K562 (cell line): Measurements from ENCODE around the gene ST7. TPM values are rescaled to one million over a fixed set of nuclear protein-coding genes. Genes with fewer than 3 reads are reported as not detected.

ENCODE experiments used
- ATAC-seq: fragments of 200-7000 bp; cut with Tn5 transposase; 3 replicates; pipeline ENCODE4 v1.9.1; 2020; ENCODE audit warnings: moderate library complexity
- BruUV-seq: library from RNA; stranded (reverse); fragments of 400-500 nt; replicated peaks from 2 replicates; lab custom pipeline; 2021; lab: Mats Ljungman, UMichigan
- CTCF ChIA-PET: fragments of 300-600 bp; formaldehyde crosslinking; extraction: SDS; loops from one replicate; lab custom pipeline; 2021; ENCODE audit warnings: low intra/inter-chr PET ratio; lab: Yijun Ruan, JAX
- POLR2A ChIA-PET: fragments of 300-600, 350-650 bp; sonication (Branson Sonifier 250); formaldehyde crosslinking; extraction: SDS; loops from one replicate; lab custom pipeline; 2021; ENCODE audit warnings: antibody characterized with exemption, inconsistent platforms; lab: Yijun Ruan, JAX
- DNase-seq, 4 experiments: peaks; one replicate each; pipeline versions ENCODE4 v3.0.0 to v3.0.0-alpha.2; 2011 to 2018; ENCODE audit warnings: low spot score in 3 of 4, mixed read lengths in 3 of 4; ENCODE audit errors: extremely low read depth in 1 of 4
- FAIRE-seq: peaks from 2 replicates; lab custom pipeline; 2011; peaks lifted over from hg19 to GRCh38; lab: Jason Lieb, UNC
- H2AFZ ChIP-seq: 2 replicates; pipeline ENCODE4 v1.6.0; 2011; ENCODE audit warnings: low read depth, low read length, control low read depth, inconsistent platforms
- H3K27ac ChIP-seq: fragments of 200-600 bp; 3 replicates; pipeline ENCODE4 v1.8.0; 2011; ENCODE audit warnings: low read depth, mild to moderate bottlenecking, control low read depth, inconsistent platforms, low read length, moderate library complexity, mixed read lengths; ENCODE audit errors: extremely low read depth
- H3K27me3 ChIP-seq, 2 experiments: fragments of 300-600 bp in 1 of 2; 2 replicates in 1 of 2; 3 replicates in 1 of 2; pipeline versions ENCODE4 v1.6.0 to v1.8.0; 2011; ENCODE audit warnings: inconsistent platforms in 2 of 2, low read length in 2 of 2, mild to moderate bottlenecking in 1 of 2, mixed read lengths in 1 of 2, moderate library complexity in 1 of 2; ENCODE audit not compliant: control insufficient read depth in 2 of 2, insufficient read depth in 2 of 2
- H3K36me3 ChIP-seq: fragments of 300-600 bp; 3 replicates; pipeline ENCODE4 v1.8.0; 2011; ENCODE audit warnings: mild to moderate bottlenecking, low read length, inconsistent platforms; ENCODE audit not compliant: control insufficient read depth, insufficient read depth
- H3K4me1 ChIP-seq, 2 experiments: fragments of 200-600 bp in 1 of 2; replicated peaks in 1 of 2; 2 replicates in 1 of 2; 3 replicates in 1 of 2; pipeline versions ENCODE4 v1.5.1 to v1.8.0; 2011; ENCODE audit warnings: inconsistent platforms in 2 of 2, low read length in 2 of 2, mild to moderate bottlenecking in 1 of 2, mixed read lengths in 1 of 2, moderate library complexity in 1 of 2; ENCODE audit not compliant: control insufficient read depth in 2 of 2, insufficient read depth in 2 of 2
- H3K4me2 ChIP-seq: 2 replicates; pipeline ENCODE4 v1.6.1; 2011; ENCODE audit warnings: low read length, control low read depth, inconsistent platforms, mixed read lengths; ENCODE audit not compliant: insufficient read depth
- H3K4me3 ChIP-seq: fragments of 200-600 bp; sonication (generic), shearing (Covaris generic); 2 replicates; pipeline ENCODE4 v1.5.1; 2016; ENCODE audit warnings: control low read depth, inconsistent platforms
- H3K79me2 ChIP-seq: fragments of 200-600 bp; 3 replicates; pipeline ENCODE4 v1.8.0; 2011; ENCODE audit warnings: low read length, inconsistent platforms; ENCODE audit not compliant: control insufficient read depth, insufficient read depth
- H3K9ac ChIP-seq, 2 experiments: 2 replicates each; pipeline versions ENCODE4 v1.6.0 to v1.6.1; 2011; ENCODE audit warnings: low read depth in 2 of 2, low read length in 2 of 2, control low read depth in 1 of 2, inconsistent platforms in 1 of 2, mild to moderate bottlenecking in 1 of 2, mixed read lengths in 1 of 2; ENCODE audit not compliant: insufficient read depth in 1 of 2
- H3K9me1 ChIP-seq: one replicate; pipeline ENCODE4 v1.6.0; 2011; ENCODE audit warnings: inconsistent platforms, mild to moderate bottlenecking, low read length, moderate library complexity; ENCODE audit not compliant: control insufficient read depth, insufficient read depth
- H3K9me3 ChIP-seq: replicated peaks from 2 replicates; pipeline ENCODE4 v1.5.1; 2011; ENCODE audit warnings: low read depth, low read length, inconsistent platforms; ENCODE audit not compliant: control insufficient read depth, insufficient read depth
- H4K20me1 ChIP-seq: replicated peaks from 2 replicates; pipeline ENCODE4 v1.6.1; 2011; ENCODE audit warnings: low read length, inconsistent platforms, mixed read lengths; ENCODE audit not compliant: control insufficient read depth, insufficient read depth
- ADNP ChIP-seq: fragments of 200-800 bp; sonication (Bioruptor generic); IDR thresholded peaks from 2 replicates; pipeline ENCODE4 v1.6.1; 2016; ENCODE audit warnings: missing genetic modification characterization, missing compliant biosample characterization
- C11orf30 ChIP-seq: fragments of 450-650 bp; IDR thresholded peaks from 2 replicates; pipeline ENCODE4 v1.6.1; 2016; ENCODE audit warnings: low read depth, mild to moderate bottlenecking
- CBFA2T3 ChIP-seq: fragments of 450-650 bp; IDR thresholded peaks from 2 replicates; pipeline ENCODE4 v1.6.1; 2017
- CCNT2 ChIP-seq: IDR thresholded peaks from 2 replicates; pipeline ENCODE4 v1.6.1; 2011; ENCODE audit warnings: borderline replicate concordance, low read depth, mild to moderate bottlenecking, moderate library complexity, mixed read lengths, low read length; ENCODE audit not compliant: insufficient read length; ENCODE audit errors: extremely low read depth
- CTBP1 ChIP-seq: fragments of 450-650 bp; IDR thresholded peaks from 2 replicates; pipeline ENCODE4 v1.6.1; 2016; ENCODE audit warnings: borderline replicate concordance
- DPF2 ChIP-seq: fragments of 450-650 bp; IDR thresholded peaks from 2 replicates; pipeline ENCODE4 v1.6.1; 2016
- E2F5 ChIP-seq: sonication (generic); formaldehyde crosslinking; IDR thresholded peaks from 2 replicates; pipeline ENCODE4 v1.8.0; 2022; ENCODE audit warnings: mild to moderate bottlenecking, missing genetic modification reagents
- ESRRA ChIP-seq: fragments of 450-650 bp; IDR thresholded peaks from 2 replicates; pipeline ENCODE4 v1.6.1; 2014; ENCODE audit warnings: low read depth, mild to moderate bottlenecking, moderate library complexity, borderline replicate concordance
- ETV1 ChIP-seq: fragments of 450-650 bp; conservative IDR thresholded peaks from 2 replicates; pipeline ENCODE4 v1.6.1; 2016; ENCODE audit warnings: missing genetic modification characterization, control low read depth, low read depth, missing compliant biosample characterization
- GABPB1 ChIP-seq: sonication (generic); formaldehyde crosslinking; IDR thresholded peaks from 2 replicates; pipeline ENCODE4 v1.8.0; 2022; ENCODE audit warnings: mild to moderate bottlenecking, missing genetic modification reagents
- IRF1 ChIP-seq: sonication (generic); formaldehyde crosslinking; IDR thresholded peaks from 2 replicates; pipeline ENCODE4 v1.8.0; 2022; ENCODE audit warnings: missing genetic modification reagents, mild to moderate bottlenecking, borderline replicate concordance
- KDM2B ChIP-seq: fragments of 250-450 bp; sonication (Bioruptor Pico); IDR thresholded peaks from 2 replicates; pipeline ENCODE4 v1.8.0; 2021; ENCODE audit warnings: mild to moderate bottlenecking, moderate library complexity
- MAFG ChIP-seq: fragments of 450-650 bp; conservative IDR thresholded peaks from 2 replicates; pipeline ENCODE4 v1.6.1; 2016; ENCODE audit warnings: missing genetic modification characterization, missing compliant biosample characterization
- MEIS2 ChIP-seq: fragments of 450-650 bp; IDR thresholded peaks from 2 replicates; pipeline ENCODE4 v1.6.1; 2014; ENCODE audit warnings: mild to moderate bottlenecking; ENCODE audit not compliant: partially characterized antibody
- PTRF ChIP-seq: fragments of 450-650 bp; IDR thresholded peaks from 2 replicates; pipeline ENCODE4 v1.6.1; 2016; ENCODE audit warnings: mild to moderate bottlenecking, missing genetic modification characterization, missing compliant biosample characterization
- SMARCE1 ChIP-seq: fragments of 450-650 bp; IDR thresholded peaks from 2 replicates; pipeline ENCODE4 v1.7.1; 2016; ENCODE audit warnings: mild to moderate bottlenecking
- TAL1 ChIP-seq: fragments of 450-650 bp; IDR thresholded peaks from 2 replicates; pipeline ENCODE4 v1.6.1; 2016; ENCODE audit warnings: mild to moderate bottlenecking
- TCF3 ChIP-seq: sonication (generic); formaldehyde crosslinking; IDR thresholded peaks from 2 replicates; pipeline ENCODE4 v1.4.0; 2020; ENCODE audit warnings: mild to moderate bottlenecking, missing genetic modification reagents
- TCF7 ChIP-seq: sonication (generic); IDR thresholded peaks from 2 replicates; pipeline ENCODE4 v1.6.1; 2016; ENCODE audit warnings: antibody characterized with exemption, borderline replicate concordance
- TEAD4 ChIP-seq, 2 experiments: sonication (generic) in 1 of 2; formaldehyde crosslinking in 1 of 2; IDR thresholded peaks; 2 replicates each; pipeline versions ENCODE4 v1.6.1 to v1.8.0; 2012 to 2022; ENCODE audit warnings: borderline replicate concordance in 1 of 2, inconsistent platforms in 1 of 2, low read length in 1 of 2, mild to moderate bottlenecking in 1 of 2, missing genetic modification reagents in 1 of 2
- TSC22D4 ChIP-seq: fragments of 450-650 bp; IDR thresholded peaks from 2 replicates; pipeline ENCODE4 v1.6.1; 2016; ENCODE audit warnings: missing genetic modification characterization, missing biosample characterization, control low read depth
- WGBS: fragments of 100-300 bp; shearing (Covaris generic); methylation state at CpG from one replicate; pipeline ENCODE4 v1.1.6; 2016; ENCODE audit warnings: low coverage, mixed read lengths; ENCODE audit not compliant: insufficient coverage; ENCODE audit errors: missing lambda C conversion rate; 5-methylcytosine and 5-hydroxymethylcytosine counted together
- in situ Hi-C: fragments of 300-500 bp; cut with MboI; formaldehyde crosslinking; loops from 4 replicates; pipeline ENCODE4 v1.15.0; 2018; ENCODE audit warnings: inconsistent platforms, mixed read lengths
- intact Hi-C: fragments of 100-400 bp; cut with micrococcal nuclease; formaldehyde crosslinking; loops from 2 replicates; pipeline ENCODE4 v1.14.2; 2022
- polyA plus RNA-seq, 8 experiments: library from polyadenylated mRNA; depleted of rRNA in 4 of 8; stranded (reverse) in 5 of 8; unstranded in 3 of 8; fragments of >200 nt; fragmentation: Nextera tagmentation in 2 of 8; fragmentation: Illumina TruSeq in 1 of 8; extraction: Ambion mirVana in 2 of 8; extraction: Trizol in 1 of 8; gene quantifications; 2 replicates each; pipeline versions ENCODE4 v1.2.1 to v1.2.3, GENCODE V29; 2011 to 2014; ENCODE audit warnings: inconsistent platforms in 1 of 8, missing spikeins in 1 of 8
- total RNA-seq, 7 experiments: library from RNA; depleted of rRNA in 6 of 7; stranded (reverse); fragments of >200 nt in 6 of 7; fragmentation: Illumina TruSeq in 2 of 7; extraction: Trizol in 2 of 7; gene quantifications; 2 replicates each; pipeline versions ENCODE4 v1.2.1 to v1.2.3, GENCODE V29; 2011 to 2021; ENCODE audit warnings: low replicate concordance in 1 of 7

The ST7 gene
- total and polyA plus RNA-seq, 9 of the 15 experiments (the other 6 are each of a cell fraction or from before 2014, with no cell fraction given) = 23.9 to 56.3 (median 36.9) TPM

- peaks cover 1% of the 10 kb centered on the region for H3K9me1 ChIP-seq
- DNase-seq (peak in 1 of 4 experiments; percentile 62), ATAC-seq (peak; percentile 17), FAIRE-seq (no peak)
- peaks cover 84% of the 10 kb centered on the region for H3K79me2 ChIP-seq
- in situ Hi-C loops = no loop called here
- intact Hi-C loops = no loop called here
- H3K9me3 ChIP-seq = no peaks in the 10 kb centered on the region
- CTCF ChIA-PET = no interaction called here
- H3K27me3 ChIP-seq = no peaks in the 10 kb centered on the region
- no peaks in the 10 kb centered on the region; the same call in 1 of the 2 replicates for H4K20me1 ChIP-seq
- H3K4me2 ChIP-seq = peak overlapping the region; percentile 26
- WGBS = 15% methylated on average over 5 of the region's 5 CpGs
- H3K4me1 ChIP-seq = peaks cover 15 to 36% of the 10 kb centered on the region in 2 experiments; a peak in 4 of 5 replicates
- peak overlapping the region; percentile 40 for H2AFZ ChIP-seq
- peaks cover 5% of the 10 kb centered on the region; the same call in 1 of the 3 replicates for H3K36me3 ChIP-seq
- H3K9ac ChIP-seq = 0 out of 4 replicates have a peak overlapping the region, but pooled peaks of 1 of the 2 experiments have one; percentile 2
- POLR2A ChIA-PET = interaction anchor here (1.1 to 1.8 kb wide), 2 partner anchors 11 to 94 kb away, joined by 4 to 5 read pairs; no protein-coding TSS in a partner anchor
- H3K4me3 ChIP-seq = no peak overlapping the region
- BruUV-seq = no TSS peak
- H3K27ac ChIP-seq = peak overlapping the region; percentile 27
- TF ChIP-seq ADNP (tag) = peak; percentile 47; the same call in 1 of the 2 replicates
- peak; percentile 71; the same call in 1 of the 2 replicates for TF ChIP-seq ESRRA
- TF ChIP-seq TEAD4 (IDR thresholded peaks at IDR 0.05; ENCODE audit: low read length) = peak; percentile 72; the same call in 1 of the 2 replicates
- no peak for TF ChIP-seq TEAD4 (CRISPR knock-in tag; IDR thresholded peaks at IDR 0.05; ENCODE audit: borderline replicate concordance)
- TF ChIP-seq CTBP1 = peak; percentile 66; the same call in 1 of the 2 replicates
- TF ChIP-seq SMARCE1 = peak; percentile 62; the same call in 1 of the 2 replicates
- TF ChIP-seq TCF7 = 0 out of 2 replicates have a peak, but pooled peaks have one; percentile 65
- peak; percentile 71 for TF ChIP-seq DPF2
- peak; percentile 53; the same call in 1 of the 2 replicates for TF ChIP-seq CBFA2T3
- peak; percentile 15 for TF ChIP-seq CCNT2
- TF ChIP-seq PTRF = 0 out of 2 replicates have a peak, but pooled peaks have one; percentile 14
- TF ChIP-seq IRF1 (CRISPR knock-in tag) = 0 out of 2 replicates have a peak, but pooled peaks have one; percentile 25
- peak; percentile 62 for TF ChIP-seq MAFG
- peak; percentile 29; the same call in 1 of the 2 replicates for TF ChIP-seq TCF3
- TF ChIP-seq TSC22D4 = no peak
- 0 out of 2 replicates have a peak, but pooled peaks have one; percentile 41 for TF ChIP-seq GABPB1 (CRISPR knock-in tag)
- TF ChIP-seq MEIS2 = peak; percentile 84
- no peak for TF ChIP-seq KDM2B
- peak; percentile 21; the same call in 1 of the 2 replicates for TF ChIP-seq C11orf30
- TF ChIP-seq E2F5 (CRISPR knock-in tag) = no peak
- TF ChIP-seq ETV1 (tag) = peak; percentile 32
- 0 out of 2 replicates have a peak, but pooled peaks have one; percentile 15 for TF ChIP-seq TAL1
Measured at GRCh38 chr7:117048114-117048866, 95.0 kb downstream of the ST7 start.
